B cell (primary cell): ENCODE data around the gene SPAG5.

Source experiments
- CTCF ChIP-seq: fragments of 200-600 bp; IDR thresholded peaks from one replicate; pipeline ENCODE4 v1.8.0; 2022; ENCODE audit warnings: antibody characterized with exemption, mild to moderate bottlenecking
- EZH2 ChIP-seq: IDR thresholded peaks from 2 replicates; pipeline ENCODE4 v1.6.1; 2012; ENCODE audit warnings: borderline replicate concordance, low read depth, mild to moderate bottlenecking, moderate library complexity, low read length; ENCODE audit not compliant: insufficient read depth, poor library complexity, severe bottlenecking

GRCh38 chr17:28620010-28620409, 21.2 kb upstream of the SPAG5 start:
- TF ChIP-seq CTCF (no peak), EZH2 (no peak)
